GM19193 (cell line): ENCODE results near the gene INCA1.

Experiments used
- POLR2A ChIP-seq: IDR thresholded peaks from 4 replicates; pipeline ENCODE4 v1.6.1; 2011; ENCODE audit not compliant: insufficient read depth, insufficient read length; ENCODE audit errors: extremely low read depth

INCA1 gene

GRCh38 chr17:4967539-4968485 is 29.5 kb downstream of the INCA1 start, which contains the start of gene SPAG7:
SPAG7 (minus strand) TSS chr17:4967817; CDS start chr17:4967804, 13 bp downstream.
- TF ChIP-seq POLR2A, result peak; percentile 85

GRCh38 chr17:4966844-4967538 is 30.3 kb downstream of the INCA1 start:
- TF ChIP-seq POLR2A, result peak; percentile 50

- no peak for TF ChIP-seq POLR2A
These were observed 31.9 kb downstream of the INCA1 start for GRCh38 chr17:4965311-4965986.

GRCh38 chr17:4960279-4960922 is 36.9 kb downstream of the INCA1 start:
- TF ChIP-seq POLR2A, result no peak

GRCh38 chr17:4959261-4959965 is 37.9 kb downstream of the INCA1 start:
- no peak for TF ChIP-seq POLR2A

GRCh38 chr17:4958102-4958501 is 39.2 kb downstream of the INCA1 start:
- TF ChIP-seq POLR2A, result no peak

- no peak for TF ChIP-seq POLR2A
These were observed 40.7 kb downstream of the INCA1 start for GRCh38 chr17:4956493-4957061.

GRCh38 chr17:4955091-4955490 is 42.2 kb downstream of the INCA1 start:
- TF ChIP-seq POLR2A, result no peak

- TF ChIP-seq POLR2A, result no peak
These were observed 43.8 kb downstream of the INCA1 start for GRCh38 chr17:4953451-4953961.

- TF ChIP-seq POLR2A, result no peak
These were observed 45.8 kb downstream of the INCA1 start for GRCh38 chr17:4951486-4951885.

- TF ChIP-seq POLR2A, result no peak
These were observed 46.5 kb downstream of the INCA1 start, which contains the start of gene ENO3 for GRCh38 chr17:4950746-4951204. ENO3 (plus strand) TSS chr17:4951119; CDS start chr17:4951830, 711 bp downstream.

- peak; percentile 27 for TF ChIP-seq POLR2A
These were observed 47.1 kb downstream of the INCA1 start for GRCh38 chr17:4950075-4950745.
